ENCODE measurements around the gene DPH7. TPM values are rescaled to one million over a fixed set of nuclear protein-coding genes. Genes with fewer than 3 reads are reported as not detected.
"Not testable (repeated sequence)": the region's sequence is repeated elsewhere in the genome, so short reads cannot be mapped to it uniquely, and the experiment has no call there.

Gene DPH7
- total RNA-seq, 1 experiment from 2014 or later, result 31.7 TPM

DNA sequence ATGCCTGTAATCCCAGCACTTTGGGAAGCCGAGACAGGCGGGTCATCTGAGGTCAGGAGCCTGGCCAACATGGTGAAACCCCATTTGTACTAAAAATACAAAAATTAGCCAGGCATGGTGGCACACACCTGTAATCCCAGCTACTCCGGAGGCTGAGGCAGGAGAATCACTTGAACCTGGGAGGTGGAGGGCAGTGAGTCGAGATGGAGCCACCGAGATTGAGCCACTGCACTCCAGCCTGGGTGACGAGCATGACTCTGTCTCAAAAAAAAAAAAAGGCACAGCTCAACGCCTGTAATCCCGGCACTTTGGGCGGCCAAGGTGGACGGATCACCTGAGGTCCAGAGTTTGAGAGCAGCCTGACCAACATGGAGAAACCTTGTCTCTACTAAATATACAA, 25.1 kb downstream of the DPH7 start:
- not testable (repeated sequence) for H3K4me1 ChIP-seq; H3K9me3 ChIP-seq (replicated peaks); H3K27me3 ChIP-seq; H3K27ac ChIP-seq; DNase-seq; H3K4me3 ChIP-seq
- H3K36me3 ChIP-seq, result peaks cover 28% of the 10 kb centered on the region

DNA sequence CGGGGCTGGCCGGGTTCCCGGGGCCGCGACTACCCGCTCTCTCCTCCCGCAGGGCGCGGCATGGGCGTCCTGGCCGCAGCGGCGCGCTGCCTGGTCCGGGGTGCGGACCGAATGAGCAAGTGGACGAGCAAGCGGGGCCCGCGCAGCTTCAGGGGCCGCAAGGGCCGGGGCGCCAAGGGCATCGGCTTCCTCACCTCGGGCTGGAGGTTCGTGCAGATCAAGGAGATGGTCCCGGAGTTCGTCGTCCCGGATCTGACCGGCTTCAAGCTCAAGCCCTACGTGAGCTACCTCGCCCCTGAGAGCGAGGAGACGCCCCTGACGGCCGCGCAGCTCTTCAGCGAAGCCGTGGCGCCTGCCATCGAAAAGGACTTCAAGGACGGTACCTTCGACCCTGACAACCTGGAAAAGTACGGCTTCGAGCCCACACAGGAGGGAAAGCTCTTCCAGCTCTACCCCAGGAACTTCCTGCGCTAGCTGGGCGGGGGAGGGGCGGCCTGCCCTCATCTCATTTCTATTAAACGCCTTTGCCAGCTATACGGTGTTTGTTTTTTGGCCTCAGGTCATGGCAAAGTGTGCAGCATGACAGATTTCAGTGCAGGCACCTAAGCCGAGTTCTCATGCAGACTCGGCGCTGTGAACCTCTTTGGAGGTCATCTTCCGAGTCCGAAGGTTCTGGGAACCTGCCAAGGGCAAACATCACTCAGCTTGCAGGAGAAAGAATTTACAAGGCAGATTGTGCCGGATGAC, 26.5 kb downstream of the DPH7 start:
- peak overlapping the region; percentile 64 for H3K4me3 ChIP-seq
- peaks cover 18% of the 10 kb centered on the region for H3K36me3 ChIP-seq
- no peaks in the 10 kb centered on the region for H3K27me3 ChIP-seq
- peaks cover 6% of the 10 kb centered on the region; the same call in 1 of the 2 replicates for H3K4me1 ChIP-seq
- no peaks in the 10 kb centered on the region for H3K9me3 ChIP-seq (replicated peaks)
- no peak overlapping the region for H3K27ac ChIP-seq
- DNase-seq, result no peak

DNA sequence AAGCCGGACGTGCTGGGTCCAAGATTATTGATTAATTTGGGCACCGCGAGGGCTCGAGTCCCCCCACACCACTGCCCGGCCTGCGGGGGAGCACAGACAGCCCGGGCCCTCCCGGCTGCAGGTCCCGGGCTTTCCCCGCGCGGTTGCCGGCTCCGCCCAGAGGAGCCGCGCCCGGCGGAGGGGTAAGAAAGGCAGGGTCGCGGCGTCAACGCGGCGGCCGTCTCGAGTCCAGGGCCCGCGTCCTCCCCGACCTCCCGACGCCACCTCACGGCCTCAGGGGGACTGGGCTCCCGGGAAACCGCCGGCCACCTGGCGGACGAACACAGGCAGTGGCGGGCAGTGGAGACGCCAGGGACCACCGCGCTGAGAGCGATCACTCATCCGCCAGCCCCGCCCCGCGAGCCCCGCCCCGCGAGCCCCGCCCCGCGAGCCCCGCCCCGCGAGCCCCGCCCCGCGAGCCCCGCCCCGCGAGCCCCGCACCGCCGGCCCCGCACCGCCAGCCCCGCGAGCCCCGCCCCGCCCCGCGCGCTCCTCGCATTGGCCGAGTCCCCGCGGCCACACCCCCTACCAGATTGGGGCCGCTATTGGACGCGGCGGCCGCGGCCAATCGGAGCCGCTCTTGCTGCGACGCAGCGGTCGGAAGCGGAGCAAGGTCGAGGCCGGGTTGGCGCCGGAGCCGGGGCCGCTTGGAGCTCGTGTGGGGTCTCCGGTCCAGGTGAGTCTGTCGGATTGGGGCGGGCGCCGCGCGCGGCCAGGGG, 27.3 kb downstream of the DPH7 start, which contains the start of gene MRPL41:
TSS of gene MRPL41 (plus strand) at position 616 of the 758 bp plus-strand sequence. CDS start 203 bp downstream, outside the sequence.
- H3K27me3 ChIP-seq, result no peaks in the 10 kb centered on the region
- H3K4me3 ChIP-seq, result peak within 1 kb of the TSS; percentile 64
- no peak within 1 kb of the TSS for H3K27ac ChIP-seq
- peak; percentile 79 to 81 for DNase-seq
- peaks cover 18% of the 10 kb centered on the region for H3K36me3 ChIP-seq
- H3K4me1 ChIP-seq, result peaks cover 6% of the 10 kb centered on the region; the same call in 1 of the 2 replicates
- no peaks in the 10 kb centered on the region for H3K9me3 ChIP-seq (replicated peaks)

DNA sequence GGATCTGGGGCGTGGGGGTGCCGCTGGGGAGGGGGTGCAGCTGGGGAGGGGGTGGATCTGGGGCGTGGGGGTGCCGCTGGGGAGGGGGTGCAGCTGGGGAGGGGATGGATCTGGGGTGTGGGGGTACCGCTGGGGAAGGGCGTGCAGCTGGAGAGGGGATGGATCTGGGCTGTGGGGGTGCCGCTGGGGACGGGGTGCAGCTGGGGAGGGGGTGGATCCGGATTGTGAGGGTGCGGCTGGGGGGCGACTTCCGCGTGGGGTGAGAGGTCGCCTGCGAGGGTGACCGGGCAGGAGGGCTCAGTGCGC, 27.8 kb downstream of the DPH7 start:
- not testable (repeated sequence) for H3K27ac ChIP-seq

DNA sequence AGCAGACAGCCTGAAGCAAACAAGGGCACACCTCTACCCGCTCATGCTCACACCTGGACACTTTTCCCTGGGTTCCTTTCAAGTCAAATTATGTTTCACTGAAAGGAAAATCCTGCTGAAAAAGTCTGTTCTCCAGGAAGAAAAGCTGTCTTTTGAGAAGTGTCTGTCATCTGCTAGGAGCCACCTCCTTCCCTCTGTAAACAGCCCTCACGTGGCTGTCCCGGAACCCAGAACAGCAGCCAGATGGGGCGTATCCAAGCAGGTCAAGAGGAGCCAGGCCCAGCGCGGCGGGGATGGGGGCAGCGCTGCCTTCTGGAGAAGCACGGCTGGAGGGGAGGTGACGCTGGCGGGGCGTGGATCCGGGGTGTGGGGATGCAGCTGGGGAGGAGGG, 28.5 kb downstream of the DPH7 start, which contains the start of gene PNPLA7:
TSS of gene PNPLA7 (minus strand) at position 172 of the 391 bp plus-strand sequence. CDS start 205 bp downstream, outside the sequence.
- peak within 1 kb of the TSS; percentile 50 for H3K27ac ChIP-seq
- DNase-seq, result peak; percentile 80 to 82
- peaks cover 6% of the 10 kb centered on the region; the same call in 1 of the 2 replicates for H3K4me1 ChIP-seq

More for the DNA sequence above, 27.8 kb downstream of the DPH7 start:
- H3K9me3 ChIP-seq (replicated peaks); H3K27me3 ChIP-seq; DNase-seq; H3K4me1 ChIP-seq: not testable (repeated sequence)
- Histone ChIP-seq H3K36me3 (peaks cover 18% of the 10 kb centered on the region), H3K4me3 (peak overlapping the region; percentile 63)

DNA sequence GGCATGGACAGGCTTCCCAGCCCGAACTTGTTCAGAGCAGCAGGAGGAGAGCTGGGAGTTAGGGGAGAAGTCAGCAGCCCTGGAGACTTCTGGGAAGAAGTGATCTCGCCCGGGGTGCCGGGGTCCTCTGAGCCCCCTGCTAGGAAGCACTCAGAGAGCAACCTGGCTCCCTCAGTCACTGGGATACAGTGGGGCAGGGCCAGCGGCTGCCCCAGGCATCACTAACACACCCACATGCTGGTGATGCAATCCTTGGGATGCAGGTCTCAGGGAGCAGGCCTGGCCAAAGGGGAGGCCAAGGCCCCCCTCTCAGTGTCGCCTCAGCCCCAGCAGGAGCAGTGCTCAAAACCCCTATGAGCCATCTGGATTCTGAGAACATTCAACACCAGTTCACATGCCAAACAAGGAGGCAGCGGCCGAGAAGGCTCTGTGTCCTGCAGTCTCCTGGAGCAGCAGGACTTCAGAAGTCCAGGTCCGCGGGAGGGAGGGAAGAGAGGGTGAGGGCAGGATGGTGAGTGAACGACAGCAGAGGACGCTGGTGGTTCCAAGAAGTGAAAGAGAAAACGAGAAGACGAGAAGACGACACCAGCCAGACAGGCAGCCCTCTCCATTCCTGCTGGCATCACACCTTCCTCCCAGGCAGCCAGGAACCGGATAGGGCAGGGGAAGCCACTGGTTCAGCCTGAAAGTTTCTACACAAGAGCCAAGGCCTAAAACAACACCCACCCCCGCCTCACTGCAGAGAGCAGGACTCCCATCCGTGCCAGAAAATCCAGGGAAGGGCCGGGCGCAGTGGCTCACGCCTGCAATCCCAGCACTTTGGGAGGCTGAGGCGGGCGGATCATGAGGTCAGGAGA, 30.8 kb downstream of the DPH7 start:
- DNase-seq, result no peak
- no peaks in the 10 kb centered on the region for H3K27me3 ChIP-seq
- no peak overlapping the region for H3K27ac ChIP-seq
- peaks cover under 1% of the 10 kb centered on the region; the same call in 1 of the 2 replicates for H3K36me3 ChIP-seq
- no peak overlapping the region for H3K4me3 ChIP-seq
- H3K4me1 ChIP-seq, result peaks cover 6% of the 10 kb centered on the region; the same call in 1 of the 2 replicates
- H3K9me3 ChIP-seq (replicated peaks), result no peaks in the 10 kb centered on the region; the same call in 1 of the 2 replicates

More for the DNA sequence above, 28.5 kb downstream of the DPH7 start, which contains the start of gene PNPLA7:
- Histone ChIP-seq H3K9me3 (replicated peaks) (no peaks in the 10 kb centered on the region; the same call in 1 of the 2 replicates), H3K27me3 (no peaks in the 10 kb centered on the region), H3K36me3 (peaks cover 13% of the 10 kb centered on the region), H3K4me3 (peak within 1 kb of the TSS; percentile 63)

DNA sequence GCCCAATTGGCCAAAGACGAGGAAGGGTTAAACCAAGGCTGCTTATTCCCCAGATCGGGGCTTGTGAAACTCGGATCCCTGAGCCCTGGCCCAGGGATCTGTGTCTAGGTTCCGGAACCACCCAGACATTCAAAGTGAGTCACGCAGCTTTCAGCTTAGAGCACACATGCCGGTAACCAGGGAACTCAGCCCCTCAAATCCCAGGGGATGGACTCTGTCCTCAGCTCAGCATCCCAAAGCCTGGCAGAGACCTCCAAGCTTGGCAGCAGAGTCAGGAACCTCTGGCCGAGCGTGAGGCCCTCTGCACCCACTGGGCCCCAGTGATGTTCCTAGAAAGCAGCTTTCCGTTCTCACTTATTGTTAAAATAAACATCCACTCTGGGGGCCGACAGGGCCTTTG, 33.6 kb downstream of the DPH7 start:
- Histone ChIP-seq H3K27ac (no peak overlapping the region; the same call in 1 of the 2 replicates), H3K4me3 (no peak overlapping the region), H3K36me3 (no peaks in the 10 kb centered on the region), H3K4me1 (peaks cover 5% of the 10 kb centered on the region; the same call in 1 of the 2 replicates), H3K9me3 (replicated peaks) (no peaks in the 10 kb centered on the region; the same call in 1 of the 2 replicates), H3K27me3 (no peaks in the 10 kb centered on the region)
- peak in 1 of 2 experiments; percentile 56 for DNase-seq

DNA sequence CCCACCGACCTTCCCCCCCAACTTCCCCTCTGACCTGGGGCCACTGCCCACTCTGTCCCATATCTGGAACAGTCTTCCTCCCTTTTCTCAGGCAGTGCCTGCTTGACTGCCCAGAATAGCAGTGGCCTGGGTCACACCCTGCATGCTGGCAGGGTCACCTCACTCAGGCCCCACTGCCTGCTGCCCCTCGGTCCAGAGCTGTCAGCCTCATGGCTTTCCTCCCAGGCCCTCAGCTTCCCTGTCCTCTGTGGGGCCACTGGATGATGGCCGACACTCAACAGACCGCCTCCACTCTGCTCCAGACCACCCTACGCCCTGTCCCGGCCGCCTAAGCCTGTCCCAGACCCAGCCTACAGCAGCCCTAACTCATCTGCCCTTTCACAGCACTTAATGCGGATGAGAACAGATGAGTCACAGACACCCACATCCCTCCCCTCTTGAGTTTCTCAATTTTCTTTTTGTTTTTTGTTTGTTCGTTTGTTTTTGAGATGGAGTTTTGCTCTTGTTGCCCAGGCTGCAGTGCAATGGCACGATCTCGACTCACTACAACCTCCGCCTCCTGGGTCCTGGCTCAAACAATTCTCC, 34.5 kb downstream of the DPH7 start:
- DNase-seq, result no peak
- no peak overlapping the region for H3K4me3 ChIP-seq
- H3K27me3 ChIP-seq, result no peaks in the 10 kb centered on the region
- H3K36me3 ChIP-seq, result no peaks in the 10 kb centered on the region
- H3K9me3 ChIP-seq (replicated peaks), result no peaks in the 10 kb centered on the region; the same call in 1 of the 2 replicates
- no peak overlapping the region for H3K27ac ChIP-seq
- H3K4me1 ChIP-seq, result no peaks in the 10 kb centered on the region

DNA sequence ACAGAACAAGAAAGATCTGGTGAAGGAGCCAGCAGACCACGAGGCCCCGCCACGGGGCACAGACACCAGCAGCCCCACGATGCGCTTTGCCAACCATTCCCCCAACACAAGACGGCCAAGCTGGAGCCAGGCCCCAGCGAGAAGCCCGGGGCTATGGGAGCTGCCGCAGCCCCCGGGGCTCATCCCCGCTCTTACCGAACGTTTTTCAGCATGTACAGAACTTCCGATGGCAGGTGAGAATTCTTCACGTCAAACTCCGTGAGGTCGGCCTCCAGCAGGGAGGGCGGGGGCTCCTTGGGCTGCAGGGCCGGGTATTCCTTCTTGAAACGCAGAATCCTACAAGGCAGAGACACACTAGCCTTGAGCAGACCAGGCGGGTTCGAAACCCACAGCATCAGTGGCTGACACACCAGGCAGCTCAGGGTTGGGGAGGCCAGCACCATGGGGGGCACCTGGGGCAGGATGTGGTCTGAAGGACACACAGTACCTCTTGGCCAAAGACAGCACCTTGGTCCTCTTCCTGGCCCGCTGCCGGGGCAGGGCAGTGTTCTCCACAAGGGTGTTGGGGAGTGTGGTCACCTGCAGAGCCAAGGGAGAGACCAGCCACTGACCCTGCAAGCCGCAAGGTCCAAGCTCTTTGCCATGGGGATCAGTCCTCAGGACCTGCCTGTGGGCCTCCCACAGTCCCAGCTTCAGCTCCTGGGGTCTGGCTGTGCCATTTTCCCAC, 35.3 kb downstream of the DPH7 start:
- Histone ChIP-seq H3K27ac (no peak overlapping the region), H3K9me3 (replicated peaks) (no peaks in the 10 kb centered on the region; the same call in 1 of the 2 replicates), H3K27me3 (no peaks in the 10 kb centered on the region), H3K36me3 (no peaks in the 10 kb centered on the region), H3K4me1 (no peaks in the 10 kb centered on the region), H3K4me3 (no peak overlapping the region)
- DNase-seq, result no peak

DNA sequence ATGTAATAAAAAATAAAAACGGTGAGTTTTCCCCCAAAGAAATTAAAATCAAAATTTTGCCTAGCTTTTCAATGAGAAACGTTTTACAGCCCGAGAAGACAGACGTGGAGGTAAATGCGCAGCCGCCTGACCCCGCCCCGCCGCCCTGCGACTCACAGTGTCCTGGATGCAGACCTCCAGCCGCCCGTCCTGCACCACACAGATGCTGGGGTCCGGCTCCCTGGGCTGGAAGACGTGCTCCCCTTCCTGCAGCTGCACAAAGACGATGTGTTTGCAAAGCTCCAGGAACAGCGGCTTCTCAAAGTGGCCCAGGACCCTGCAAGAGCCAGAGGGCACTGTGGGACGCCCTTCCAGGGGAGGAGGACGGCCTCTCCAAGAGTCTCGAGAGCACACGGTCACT, 36.2 kb downstream of the DPH7 start:
- Histone ChIP-seq H3K27me3 (no peaks in the 10 kb centered on the region), H3K4me1 (no peaks in the 10 kb centered on the region), H3K27ac (no peak overlapping the region), H3K36me3 (no peaks in the 10 kb centered on the region), H3K4me3 (no peak overlapping the region), H3K9me3 (replicated peaks) (no peaks in the 10 kb centered on the region; the same call in 1 of the 2 replicates)
- DNase-seq, result no peak

DNA sequence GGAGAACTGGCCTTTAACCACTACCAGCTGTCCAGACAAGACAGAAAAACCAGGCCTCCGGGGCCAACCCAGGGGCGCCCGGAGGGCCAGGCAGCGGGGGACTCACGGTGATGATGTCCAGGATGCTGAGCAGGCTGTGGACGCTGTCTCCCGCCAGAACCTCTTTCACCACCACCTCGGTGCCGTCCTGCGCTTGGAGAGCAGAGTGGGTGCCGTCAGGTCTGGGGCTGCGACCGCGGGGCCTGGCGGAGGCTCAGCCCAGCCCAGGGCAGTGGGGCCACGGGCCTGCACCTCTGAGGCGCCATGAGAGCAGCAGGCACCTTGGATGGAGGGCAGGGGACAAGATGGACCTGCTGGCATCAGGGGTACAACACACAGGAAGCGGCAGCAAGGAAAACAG, 38.2 kb downstream of the DPH7 start:
- Histone ChIP-seq H3K4me1 (no peaks in the 10 kb centered on the region), H3K9me3 (replicated peaks) (no peaks in the 10 kb centered on the region), H3K4me3 (no peak overlapping the region), H3K27ac (no peak overlapping the region), H3K36me3 (no peaks in the 10 kb centered on the region), H3K27me3 (no peaks in the 10 kb centered on the region)
- DNase-seq, result no peak

DNA sequence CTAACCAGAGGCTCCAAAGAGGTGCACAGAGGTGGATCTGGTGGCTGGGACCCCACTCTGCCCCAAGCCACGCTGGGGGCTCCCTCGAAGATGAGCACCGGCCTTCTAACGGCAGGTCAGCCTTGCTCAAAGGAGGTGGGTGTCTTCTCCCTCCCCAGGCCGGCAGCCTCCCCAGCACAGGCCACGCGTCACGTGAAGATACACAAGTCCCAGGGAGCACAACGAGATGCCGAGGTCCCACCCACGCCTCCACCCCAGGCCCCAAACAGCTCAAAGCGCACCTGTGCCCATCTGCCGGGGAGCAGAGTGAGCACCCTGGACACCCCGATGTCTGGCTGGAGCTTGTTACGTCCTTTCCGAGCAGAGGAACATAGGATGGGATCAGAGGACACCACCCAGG, 40.7 kb downstream of the DPH7 start:
- Histone ChIP-seq H3K27ac (no peak overlapping the region), H3K4me1 (no peaks in the 10 kb centered on the region), H3K36me3 (no peaks in the 10 kb centered on the region), H3K4me3 (no peak overlapping the region), H3K9me3 (replicated peaks) (no peaks in the 10 kb centered on the region), H3K27me3 (no peaks in the 10 kb centered on the region)
- no peak for DNase-seq

DNA sequence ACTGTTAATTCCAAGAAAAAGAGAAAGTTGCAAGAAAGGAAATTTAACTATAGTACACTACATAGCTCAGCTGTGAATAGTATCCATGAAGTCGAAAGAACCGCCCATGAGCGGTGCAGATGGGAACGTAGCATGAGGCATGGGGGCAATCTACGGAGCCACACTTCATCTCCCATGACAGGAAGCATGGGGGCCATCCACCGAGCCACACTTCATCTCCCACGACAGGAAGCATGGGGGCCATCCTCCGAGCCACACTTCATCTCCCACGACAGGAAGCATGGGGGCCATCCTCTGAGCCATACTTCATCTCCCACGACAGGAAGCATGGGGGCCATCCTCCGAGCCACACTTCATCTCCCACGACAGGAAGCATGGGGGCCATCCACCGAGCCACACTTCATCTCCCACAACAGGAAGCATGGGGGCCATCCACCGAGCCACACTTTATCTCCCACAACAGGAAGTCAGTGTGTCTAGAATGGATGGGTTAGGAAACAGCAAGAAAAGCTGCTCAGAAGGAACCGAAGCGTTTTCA, 42.1 kb downstream of the DPH7 start:
- not testable (repeated sequence) for H3K27me3 ChIP-seq; DNase-seq; H3K9me3 ChIP-seq (replicated peaks); H3K27ac ChIP-seq; H3K4me1 ChIP-seq; H3K36me3 ChIP-seq; H3K4me3 ChIP-seq
